ENCODE results near the gene KIF3A. TPM values are rescaled to one million over a fixed set of nuclear protein-coding genes. Genes with fewer than 3 reads are reported as not detected.

Gene KIF3A
- total RNA-seq, 3 donors from 2014 or later: 4.5 to 15.7 (median 11.5) TPM

GRCh38 chr5:132750471-132751230, 13.3 kb upstream of the KIF3A start:
- intact Hi-C loops (cut with DNase I; ENCODE audit: low total_unique reads): no loop called here
- no peak overlapping the region for H3K4me3 ChIP-seq
- no peaks in the 10 kb centered on the region for H3K4me1 ChIP-seq
- no peaks in the 10 kb centered on the region for H3K9me3 ChIP-seq
- TF ChIP-seq, protein P1, sequence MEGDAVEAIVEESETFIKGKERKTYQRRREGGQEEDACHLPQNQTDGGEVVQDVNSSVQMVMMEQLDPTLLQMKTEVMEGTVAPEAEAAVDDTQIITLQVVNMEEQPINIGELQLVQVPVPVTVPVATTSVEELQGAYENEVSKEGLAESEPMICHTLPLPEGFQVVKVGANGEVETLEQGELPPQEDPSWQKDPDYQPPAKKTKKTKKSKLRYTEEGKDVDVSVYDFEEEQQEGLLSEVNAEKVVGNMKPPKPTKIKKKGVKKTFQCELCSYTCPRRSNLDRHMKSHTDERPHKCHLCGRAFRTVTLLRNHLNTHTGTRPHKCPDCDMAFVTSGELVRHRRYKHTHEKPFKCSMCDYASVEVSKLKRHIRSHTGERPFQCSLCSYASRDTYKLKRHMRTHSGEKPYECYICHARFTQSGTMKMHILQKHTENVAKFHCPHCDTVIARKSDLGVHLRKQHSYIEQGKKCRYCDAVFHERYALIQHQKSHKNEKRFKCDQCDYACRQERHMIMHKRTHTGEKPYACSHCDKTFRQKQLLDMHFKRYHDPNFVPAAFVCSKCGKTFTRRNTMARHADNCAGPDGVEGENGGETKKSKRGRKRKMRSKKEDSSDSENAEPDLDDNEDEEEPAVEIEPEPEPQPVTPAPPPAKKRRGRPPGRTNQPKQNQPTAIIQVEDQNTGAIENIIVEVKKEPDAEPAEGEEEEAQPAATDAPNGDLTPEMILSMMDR (IDR thresholded peaks at IDR 0.05): no peak
- TF ChIP-seq POLR2AphosphoS5 (IDR thresholded peaks at IDR 0.05) (no peak), POLR2A (IDR thresholded peaks at IDR 0.05) (no peak)
- peak in 1 of 2 donors; percentile 8 for DNase-seq (ENCODE audit: low spot score in 2 of 2)
- no peaks in the 10 kb centered on the region for H3K27me3 ChIP-seq
- H3K36me3 ChIP-seq: no peaks in the 10 kb centered on the region
- H3K27ac ChIP-seq: peak overlapping the region in 1 of 2 donors; percentile 25

- H3K27me3 ChIP-seq: no peaks in the 10 kb centered on the region
- H3K4me3 ChIP-seq: no peak overlapping the region
- H3K9me3 ChIP-seq: no peaks in the 10 kb centered on the region
- no peaks in the 10 kb centered on the region for H3K4me1 ChIP-seq
- H3K27ac ChIP-seq: no peak overlapping the region
- no peak for TF ChIP-seq POLR2AphosphoS5 (IDR thresholded peaks at IDR 0.05)
- TF ChIP-seq, protein P1 (IDR thresholded peaks at IDR 0.05): no peak
- TF ChIP-seq POLR2A (IDR thresholded peaks at IDR 0.05): no peak
- peak in 1 of 2 donors; percentile 10 for DNase-seq (ENCODE audit: low spot score in 2 of 2)
- no peaks in the 10 kb centered on the region for H3K36me3 ChIP-seq
- intact Hi-C loops (cut with DNase I; ENCODE audit: low total_unique reads): no loop called here
These were observed 12.2 kb upstream of the KIF3A start for GRCh38 chr5:132749506-132749905.

DNA sequence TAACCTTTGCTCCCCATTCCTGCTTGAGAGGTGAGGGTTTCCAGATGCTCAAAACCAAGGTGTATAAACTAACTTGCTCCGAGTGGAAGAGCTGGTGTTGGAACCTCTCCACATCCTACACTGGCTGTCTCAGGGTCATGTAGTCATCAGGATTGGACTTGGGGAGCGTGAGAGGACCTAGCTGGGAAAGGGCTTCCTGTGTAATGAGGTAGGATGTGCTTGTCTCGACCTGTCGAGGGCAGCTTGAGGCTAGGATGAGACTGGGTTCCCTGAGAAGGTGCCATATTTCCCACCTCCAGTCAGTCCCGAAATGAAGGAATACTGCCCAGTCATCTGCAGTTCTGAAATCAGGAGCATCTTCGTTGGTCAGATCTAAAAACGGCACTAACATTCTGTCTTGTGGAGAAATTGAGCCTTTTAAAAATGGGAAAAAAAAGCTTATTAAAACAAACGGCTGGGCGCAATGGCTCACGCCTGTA, 11.2 kb upstream of the KIF3A start:
- Histone ChIP-seq H3K27ac (no peak overlapping the region), H3K4me3 (no peak overlapping the region), H3K27me3 (no peaks in the 10 kb centered on the region), H3K36me3 (no peaks in the 10 kb centered on the region), H3K9me3 (no peaks in the 10 kb centered on the region), H3K4me1 (no peaks in the 10 kb centered on the region)
- TF ChIP-seq, protein P1 (IDR thresholded peaks at IDR 0.05): no peak
- TF ChIP-seq POLR2AphosphoS5 (IDR thresholded peaks at IDR 0.05): no peak
- no peak for TF ChIP-seq POLR2A (IDR thresholded peaks at IDR 0.05)
- intact Hi-C loops (cut with DNase I; ENCODE audit: low total_unique reads): no loop called here
- DNase-seq (ENCODE audit: low spot score in 2 of 2): no peak

- TF ChIP-seq POLR2AphosphoS5 (IDR thresholded peaks at IDR 0.05) (no peak), POLR2A (IDR thresholded peaks at IDR 0.05) (no peak)
- TF ChIP-seq, protein P1 (IDR thresholded peaks at IDR 0.05): no peak
- H3K27me3 ChIP-seq: no peaks in the 10 kb centered on the region
- H3K4me1 ChIP-seq: no peaks in the 10 kb centered on the region
- intact Hi-C loops (cut with DNase I; ENCODE audit: low total_unique reads): no loop called here
- no peaks in the 10 kb centered on the region for H3K9me3 ChIP-seq
- H3K4me3 ChIP-seq: peak overlapping the region; percentile 18 to 67 (median 58)
- H3K36me3 ChIP-seq: no peaks in the 10 kb centered on the region
- peak in 1 of 2 donors; percentile 17 for DNase-seq (ENCODE audit: low spot score in 2 of 2)
- no peak overlapping the region for H3K27ac ChIP-seq
These were observed 10.5 kb upstream of the KIF3A start for GRCh38 chr5:132747616-132748440.
